HEK293 (cell line): ENCODE results near the gene FYB1.

Source experiments
- CTCF ChIA-PET: fragments of 350-600 bp; formaldehyde crosslinking; extraction: SDS; loops from one replicate; lab custom pipeline; 2021; ENCODE audit warnings: antibody characterized with exemption; lab: Yijun Ruan, JAX
- POLR2A ChIA-PET: fragments of 300-600 bp; formaldehyde crosslinking; extraction: SDS; loops from one replicate; lab custom pipeline; 2020; ENCODE audit warnings: antibody characterized with exemption, inconsistent platforms; lab: Yijun Ruan, JAX
- H3K27ac ChIP-seq: fragments of 200-500 bp; sonication (Bioruptor generic); 2 replicates; pipeline ENCODE4 v1.5.1; 2014; ENCODE audit warnings: low read depth, low read length, control low read depth, inconsistent platforms; ENCODE audit errors: extremely low read depth
- H3K36me3 ChIP-seq, 2 experiments: fragments of 200-500 bp in 1 of 2; sonication (Bioruptor generic) in 1 of 2; 1 replicate in 1 of 2; 2 replicates in 1 of 2; pipeline ENCODE4 v1.5.1; 2014 to 2017; ENCODE audit warnings: inconsistent platforms in 2 of 2, low read length in 2 of 2; ENCODE audit not compliant: control insufficient read depth in 2 of 2, insufficient read depth in 1 of 2
- H3K4me1 ChIP-seq: fragments of 200-500 bp; sonication (Bioruptor generic); 2 replicates; pipeline ENCODE4 v1.5.1; 2014; ENCODE audit warnings: mild to moderate bottlenecking, low read length, inconsistent platforms; ENCODE audit not compliant: control insufficient read depth, insufficient read depth
- H3K4me3 ChIP-seq: 2 replicates; pipeline ENCODE4 v1.5.1; 2011; ENCODE audit warnings: low read depth, mild to moderate bottlenecking, control low read depth, low read length, moderate library complexity
- H3K9me3 ChIP-seq: fragments of 200-500 bp; sonication (Bioruptor generic); 2 replicates; pipeline ENCODE4 v1.5.1; 2014; ENCODE audit warnings: low read depth, low read length, inconsistent platforms; ENCODE audit not compliant: control insufficient read depth, insufficient read depth
- EGR2 ChIP-seq: fragments of 450-650 bp; formaldehyde crosslinking; IDR thresholded peaks from 2 replicates; pipeline ENCODE4 v1.5.1; 2016; ENCODE audit warnings: low read depth, missing biosample characterization, missing genetic modification characterization
- KLF16 ChIP-seq: fragments of 450-650 bp; formaldehyde crosslinking; IDR thresholded peaks from 2 replicates; pipeline ENCODE4 v1.5.1; 2017; ENCODE audit warnings: missing biosample characterization, missing genetic modification characterization
- MZF1 ChIP-seq: fragments of 450-650 bp; formaldehyde crosslinking; IDR thresholded peaks from 2 replicates; pipeline ENCODE4 v1.5.1; 2017; ENCODE audit warnings: missing biosample characterization, missing genetic modification characterization, borderline replicate concordance
- OVOL3 ChIP-seq: fragments of 450-650 bp; formaldehyde crosslinking; IDR thresholded peaks from 2 replicates; pipeline ENCODE4 v1.5.1; 2016; ENCODE audit warnings: missing biosample characterization, missing genetic modification characterization
- PBX3 ChIP-seq: sonication (generic); formaldehyde crosslinking; IDR thresholded peaks from 2 replicates; pipeline ENCODE4 v1.8.1; 2022; ENCODE audit warnings: mild to moderate bottlenecking, moderate library complexity, missing genetic modification reagents
- TCF7L2 ChIP-seq: IDR thresholded peaks from 2 replicates; pipeline ENCODE4 v1.6.1; 2011; ENCODE audit warnings: low read depth, mild to moderate bottlenecking, inconsistent platforms, low read length, moderate library complexity, borderline replicate concordance
- ZBTB1 ChIP-seq: fragments of 450-650 bp; formaldehyde crosslinking; IDR thresholded peaks from 2 replicates; pipeline ENCODE4 v1.5.1; 2016; ENCODE audit warnings: missing biosample characterization, missing genetic modification characterization
- ZBTB21 ChIP-seq: fragments of 450-650 bp; formaldehyde crosslinking; IDR thresholded peaks from 2 replicates; pipeline ENCODE4 v1.5.1; 2017; ENCODE audit warnings: missing biosample characterization, missing genetic modification characterization
- ZNF157 ChIP-seq: fragments of 450-650 bp; formaldehyde crosslinking; IDR thresholded peaks from 2 replicates; pipeline ENCODE4 v1.5.1; 2016; ENCODE audit warnings: missing biosample characterization, missing genetic modification characterization
- ZNF18 ChIP-seq: fragments of 450-650 bp; formaldehyde crosslinking; IDR thresholded peaks from 2 replicates; pipeline ENCODE4 v1.5.1; 2016; ENCODE audit warnings: missing biosample characterization, missing genetic modification characterization
- ZNF324 ChIP-seq: fragments of 450-650 bp; formaldehyde crosslinking; IDR thresholded peaks from 2 replicates; pipeline ENCODE4 v1.5.1; 2016; ENCODE audit warnings: missing biosample characterization, missing genetic modification characterization
- ZNF37A ChIP-seq: fragments of 450-650 bp; IDR thresholded peaks from 2 replicates; pipeline ENCODE4 v1.5.1; 2018; ENCODE audit warnings: missing biosample characterization, missing genetic modification characterization
- ZNF391 ChIP-seq: fragments of 450-650 bp; formaldehyde crosslinking; IDR thresholded peaks from 2 replicates; pipeline ENCODE4 v1.5.1; 2016; ENCODE audit warnings: low read depth, missing biosample characterization, missing genetic modification characterization, borderline replicate concordance
- ZNF600 ChIP-seq: fragments of 450-650 bp; formaldehyde crosslinking; IDR thresholded peaks from 2 replicates; pipeline ENCODE4 v1.5.1; 2016; ENCODE audit warnings: missing biosample characterization, missing genetic modification characterization
- ZNF777 ChIP-seq: fragments of 450-650 bp; formaldehyde crosslinking; IDR thresholded peaks from 2 replicates; pipeline ENCODE4 v1.5.1; 2017; ENCODE audit warnings: missing biosample characterization, missing genetic modification characterization, borderline replicate concordance
- ZNF792 ChIP-seq: fragments of 450-650 bp; formaldehyde crosslinking; IDR thresholded peaks from 2 replicates; pipeline ENCODE4 v1.5.1; 2016; ENCODE audit warnings: missing biosample characterization, missing genetic modification characterization
- TF ChIP-seq, protein P1 (sequence below): fragments of 450-650 bp; formaldehyde crosslinking; IDR thresholded peaks from 2 replicates; pipeline ENCODE4; 2016; ENCODE audit warnings: missing biosample characterization, missing genetic modification characterization
- TF ChIP-seq, protein P2 (sequence below): fragments of 450-650 bp; formaldehyde crosslinking; IDR thresholded peaks from 2 replicates; pipeline ENCODE4 v1.5.1; 2017; ENCODE audit warnings: missing biosample characterization, missing genetic modification characterization

The FYB1 gene

GRCh38 chr5:39208471-39208870, 10.9 kb downstream of the FYB1 start:
- no peaks in the 10 kb centered on the region for H3K4me1 ChIP-seq
- no peaks in the 10 kb centered on the region for H3K9me3 ChIP-seq
- ChIA-PET CTCF (interaction anchor here (0.6 to 0.7 kb wide), 2 partner anchors 750 to 969 kb away, joined by 3 to 4 read pairs; no protein-coding TSS in a partner anchor), POLR2A (no interaction called here)
- no peaks in the 10 kb centered on the region for H3K36me3 ChIP-seq
- H3K27ac ChIP-seq = no peak overlapping the region
- TF ChIP-seq ZNF157 (tag by site-specific recombination) = no peak
- H3K4me3 ChIP-seq = no peak overlapping the region

- ChIA-PET POLR2A (no interaction called here), CTCF (no interaction called here)
- H3K9me3 ChIP-seq = no peaks in the 10 kb centered on the region
- no peaks in the 10 kb centered on the region for H3K4me1 ChIP-seq
- H3K36me3 ChIP-seq = no peaks in the 10 kb centered on the region
- no peak overlapping the region for H3K4me3 ChIP-seq
- TF ChIP-seq ZNF37A (no peak), ZNF600 (no peak), EGR2 (tag by site-specific recombination) (no peak), PBX3 (CRISPR knock-in tag) (no peak), ZNF777 (tag by site-specific recombination) (no peak), ZNF324 (no peak), KLF16 (tag by site-specific recombination) (no peak)
- no peak overlapping the region for H3K27ac ChIP-seq
These were observed 11.9 kb downstream of the FYB1 start for GRCh38 chr5:39207345-39208045.

GRCh38 chr5:39206630-39207321, 12.6 kb downstream of the FYB1 start:
- POLR2A ChIA-PET = no interaction called here
- H3K4me3 ChIP-seq = no peak overlapping the region
- CTCF ChIA-PET = interaction anchor here (1.4 kb wide), 1 partner anchor 11 kb away, joined by 9 read pairs; no protein-coding TSS in a partner anchor
- TF ChIP-seq MZF1 (tag by site-specific recombination) (no peak), ZNF391 (tag by site-specific recombination) (no peak), ZNF792 (no peak), ZNF18 (tag by site-specific recombination) (no peak), OVOL3 (no peak), ZBTB21 (tag by site-specific recombination) (no peak), TCF7L2 (no peak), ZBTB1 (tag by site-specific recombination) (no peak)
- TF ChIP-seq, protein P1, sequence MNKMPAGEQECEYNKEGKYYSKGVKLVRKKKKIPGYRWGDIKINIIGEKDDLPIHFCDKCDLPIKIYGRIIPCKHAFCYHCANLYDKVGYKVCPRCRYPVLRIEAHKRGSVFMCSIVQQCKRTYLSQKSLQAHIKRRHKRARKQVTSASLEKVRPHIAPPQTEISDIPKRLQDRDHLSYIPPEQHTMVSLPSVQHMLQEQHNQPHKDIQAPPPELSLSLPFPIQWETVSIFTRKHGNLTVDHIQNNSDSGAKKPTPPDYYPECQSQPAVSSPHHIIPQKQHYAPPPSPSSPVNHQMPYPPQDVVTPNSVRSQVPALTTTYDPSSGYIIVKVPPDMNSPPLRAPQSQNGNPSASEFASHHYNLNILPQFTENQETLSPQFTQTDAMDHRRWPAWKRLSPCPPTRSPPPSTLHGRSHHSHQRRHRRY (tag by site-specific recombination) = no peak
- TF ChIP-seq, protein P2, sequence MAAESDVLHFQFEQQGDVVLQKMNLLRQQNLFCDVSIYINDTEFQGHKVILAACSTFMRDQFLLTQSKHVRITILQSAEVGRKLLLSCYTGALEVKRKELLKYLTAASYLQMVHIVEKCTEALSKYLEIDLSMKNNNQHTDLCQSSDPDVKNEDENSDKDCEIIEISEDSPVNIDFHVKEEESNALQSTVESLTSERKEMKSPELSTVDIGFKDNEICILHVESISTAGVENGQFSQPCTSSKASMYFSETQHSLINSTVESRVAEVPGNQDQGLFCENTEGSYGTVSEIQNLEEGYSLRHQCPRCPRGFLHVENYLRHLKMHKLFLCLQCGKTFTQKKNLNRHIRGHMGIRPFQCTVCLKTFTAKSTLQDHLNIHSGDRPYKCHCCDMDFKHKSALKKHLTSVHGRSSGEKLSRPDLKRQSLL (tag by site-specific recombination) = no peak
- TF ChIP-seq, all 188 proteins: peak for 0
- H3K36me3 ChIP-seq = no peaks in the 10 kb centered on the region
- H3K27ac ChIP-seq = no peak overlapping the region
- H3K4me1 ChIP-seq = no peaks in the 10 kb centered on the region
- no peaks in the 10 kb centered on the region for H3K9me3 ChIP-seq
